ENCODE data around the gene TOX4.

Gene TOX4

GRCh38 chr14:21498540-21499526, 21.8 kb downstream of the TOX4 start:
- ATAC-seq (ENCODE audit: low read depth) (peak; percentile 69), DNase-seq (ENCODE audit: low spot score) (no peak)
- H3K9me3 ChIP-seq (ENCODE audit: severe bottlenecking): no peaks in the 10 kb centered on the region
- no peak overlapping the region for H3K4me3 ChIP-seq (ENCODE audit: severe bottlenecking)
- peaks cover 97% of the 10 kb centered on the region for H3K36me3 ChIP-seq (ENCODE audit: low read depth)
- no peaks in the 10 kb centered on the region for H3K27me3 ChIP-seq (ENCODE audit: insufficient read depth, poor library complexity, severe bottlenecking)
- peak; percentile 84 for TF ChIP-seq CTCF (IDR thresholded peaks at IDR 0.05; ENCODE audit: poor library complexity, severe bottlenecking)
- H3K27ac ChIP-seq (ENCODE audit: poor library complexity, severe bottlenecking): no peak overlapping the region
- no peaks in the 10 kb centered on the region for H3K4me1 ChIP-seq (ENCODE audit: insufficient read depth, poor library complexity, severe bottlenecking)

GRCh38 chr14:21501568-21501967, 24.6 kb downstream of the TOX4 start:
- TF ChIP-seq CTCF (IDR thresholded peaks at IDR 0.05; ENCODE audit: poor library complexity, severe bottlenecking): no peak
- ATAC-seq (ENCODE audit: low read depth): no peak
- no peaks in the 10 kb centered on the region for H3K27me3 ChIP-seq (ENCODE audit: insufficient read depth, poor library complexity, severe bottlenecking)
- no peak for DNase-seq (ENCODE audit: low spot score)
- H3K36me3 ChIP-seq (ENCODE audit: low read depth): peaks cover 98% of the 10 kb centered on the region
- no peak overlapping the region for H3K4me3 ChIP-seq (ENCODE audit: severe bottlenecking)
- no peaks in the 10 kb centered on the region for H3K9me3 ChIP-seq (ENCODE audit: severe bottlenecking)
- no peaks in the 10 kb centered on the region for H3K4me1 ChIP-seq (ENCODE audit: insufficient read depth, poor library complexity, severe bottlenecking)
- H3K27ac ChIP-seq (ENCODE audit: poor library complexity, severe bottlenecking): no peak overlapping the region

- no peaks in the 10 kb centered on the region for H3K9me3 ChIP-seq (ENCODE audit: severe bottlenecking)
- H3K4me1 ChIP-seq (ENCODE audit: insufficient read depth, poor library complexity, severe bottlenecking): no peaks in the 10 kb centered on the region
- peaks cover 98% of the 10 kb centered on the region for H3K36me3 ChIP-seq (ENCODE audit: low read depth)
- H3K27ac ChIP-seq (ENCODE audit: poor library complexity, severe bottlenecking): no peak overlapping the region
- no peak for TF ChIP-seq CTCF (IDR thresholded peaks at IDR 0.05; ENCODE audit: poor library complexity, severe bottlenecking)
- ATAC-seq (ENCODE audit: low read depth) (no peak), DNase-seq (ENCODE audit: low spot score) (no peak)
- H3K4me3 ChIP-seq (ENCODE audit: severe bottlenecking): no peak overlapping the region
- no peaks in the 10 kb centered on the region for H3K27me3 ChIP-seq (ENCODE audit: insufficient read depth, poor library complexity, severe bottlenecking)
Observed at GRCh38 chr14:21503376-21503775, 26.4 kb downstream of the TOX4 start.

GRCh38 chr14:21505012-21505553, 28.1 kb downstream of the TOX4 start:
- no peak for ATAC-seq (ENCODE audit: low read depth)
- no peak for TF ChIP-seq CTCF (IDR thresholded peaks at IDR 0.05; ENCODE audit: poor library complexity, severe bottlenecking)

More at GRCh38 chr14:21505012-21505553, 28.1 kb downstream of the TOX4 start:
- Histone ChIP-seq H3K36me3 (ENCODE audit: low read depth) (peaks cover 93% of the 10 kb centered on the region), H3K27me3 (ENCODE audit: insufficient read depth, poor library complexity, severe bottlenecking) (no peaks in the 10 kb centered on the region), H3K4me3 (ENCODE audit: severe bottlenecking) (no peak overlapping the region), H3K4me1 (ENCODE audit: insufficient read depth, poor library complexity, severe bottlenecking) (peaks cover 8% of the 10 kb centered on the region), H3K9me3 (ENCODE audit: severe bottlenecking) (no peaks in the 10 kb centered on the region), H3K27ac (ENCODE audit: poor library complexity, severe bottlenecking) (no peak overlapping the region)
- DNase-seq (ENCODE audit: low spot score): no peak
